ENCODE data around the gene UIMC1. TPM values are rescaled to one million over a fixed set of nuclear protein-coding genes. Genes with fewer than 3 reads are reported as not detected.

Gene UIMC1
- total and polyA plus RNA-seq, 2 of the 13 experiments (the other 11 are each of a cell fraction or from before 2014, with no cell fraction given) = 18.9 to 32.7 TPM

- H3K27ac ChIP-seq (ENCODE audit: extremely low read length, insufficient read depth, low read length) = no peak overlapping the region
- no peak overlapping the region for H3K4me2 ChIP-seq (ENCODE audit: low read depth, low read length)
- FAIRE-seq = no peak
- TF ChIP-seq CENPT (CRISPR knock-in tag; IDR thresholded peaks at IDR 0.05; ENCODE audit: low read depth) = no peak
- no peak for TF ChIP-seq ZUFSP (CRISPR knock-in tag; IDR thresholded peaks at IDR 0.05; ENCODE audit: borderline replicate concordance)
- TF ChIP-seq JUND (CRISPR knock-in tag; IDR thresholded peaks at IDR 0.05) = no peak
- TF ChIP-seq ZSCAN22 (CRISPR knock-in tag; IDR thresholded peaks at IDR 0.05) = no peak
- TF ChIP-seq RBAK (CRISPR knock-in tag; IDR thresholded peaks at IDR 0.05) = no peak
- no peak for TF ChIP-seq NR0B2 (CRISPR knock-in tag; IDR thresholded peaks at IDR 0.05)
- no peak for TF ChIP-seq ELF4 (CRISPR knock-in tag; IDR thresholded peaks at IDR 0.05; ENCODE audit: borderline replicate concordance)
- H3K27me3 ChIP-seq (ENCODE audit: control insufficient read depth in 1 of 2, insufficient read depth in 2 of 2, low read length in 2 of 2) = peaks cover 0 to 41% of the 10 kb centered on the region in 2 experiments; a peak in 4 of 5 replicates
- intact Hi-C loops (cut with micrococcal nuclease; ENCODE audit: unreplicated experiment) = no loop called here
- H3K9me3 ChIP-seq (ENCODE audit: low read length) = no peaks in the 10 kb centered on the region
- no peak for ATAC-seq
- DNase-seq (ENCODE audit: low spot score) = no peak
- ChIA-PET CTCF (ENCODE audit: low intra/inter-chr PET ratio, low total read pairs) (no interaction called here), POLR2A (no interaction called here)
- H3K79me2 ChIP-seq (ENCODE audit: insufficient read depth, low read length) = no peaks in the 10 kb centered on the region
- H3K36me3 ChIP-seq (replicated peaks in 1 of 2; ENCODE audit: control insufficient read depth in 1 of 2, insufficient read depth in 2 of 2, low read length in 2 of 2) = no peaks in the 10 kb centered on the region
- no peak overlapping the region for H3K4me3 ChIP-seq (replicated peaks in 1 of 3; ENCODE audit: insufficient read depth in 1 of 3, low read depth in 2 of 3, low read length in 3 of 3)
- H3K4me1 ChIP-seq (ENCODE audit: insufficient read depth, low read length) = no peaks in the 10 kb centered on the region
- in situ Hi-C loops (cut with HindIII; ENCODE audit: extremely low pct_ligation_motif_present, low pct_unique_long_range_greater_than_20kb) = no loop called here
- WGBS (ENCODE audit: low lambda C conversion rate) = no CpG with 5 or more reads among the region's 1 CpG
- H2AFZ ChIP-seq (ENCODE audit: low read length) = no peak overlapping the region
- no peak overlapping the region for H3K9ac ChIP-seq (ENCODE audit: insufficient read depth, low read depth, low read length)
- no TSS peak for BruUV-seq (replicated peaks)
- no peaks in the 10 kb centered on the region for H4K20me1 ChIP-seq (ENCODE audit: insufficient read depth, low read length)
These were observed 117.8 kb downstream of the UIMC1 start for GRCh38 chr5:176888865-176889165.
